ENCODE data around the gene LRRC9.
"Not testable (repeated sequence)": the region's sequence is repeated elsewhere in the genome, so short reads cannot be mapped to it uniquely, and the experiment has no call there.

The LRRC9 gene

DNA sequence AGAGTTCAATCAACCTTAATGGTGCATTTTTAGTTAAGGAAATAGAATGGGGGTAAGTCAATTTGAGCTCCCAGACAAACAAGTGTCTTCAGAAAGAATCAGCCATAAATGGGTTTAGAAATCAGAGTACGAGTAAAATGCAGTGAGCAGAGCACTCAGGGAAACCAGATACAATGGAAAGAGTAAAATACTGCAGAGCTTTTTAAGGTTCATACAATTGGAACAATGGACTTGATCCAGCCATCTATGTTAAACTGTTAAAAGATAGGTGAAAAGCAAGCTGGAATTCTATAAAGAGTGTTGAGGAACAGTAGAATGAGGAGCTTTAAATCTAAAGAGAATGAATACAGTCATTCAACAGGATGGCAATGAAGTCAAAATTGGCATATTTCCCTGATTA, 147.9 kb downstream of the LRRC9 start:
- DNase-seq = no peak

DNA sequence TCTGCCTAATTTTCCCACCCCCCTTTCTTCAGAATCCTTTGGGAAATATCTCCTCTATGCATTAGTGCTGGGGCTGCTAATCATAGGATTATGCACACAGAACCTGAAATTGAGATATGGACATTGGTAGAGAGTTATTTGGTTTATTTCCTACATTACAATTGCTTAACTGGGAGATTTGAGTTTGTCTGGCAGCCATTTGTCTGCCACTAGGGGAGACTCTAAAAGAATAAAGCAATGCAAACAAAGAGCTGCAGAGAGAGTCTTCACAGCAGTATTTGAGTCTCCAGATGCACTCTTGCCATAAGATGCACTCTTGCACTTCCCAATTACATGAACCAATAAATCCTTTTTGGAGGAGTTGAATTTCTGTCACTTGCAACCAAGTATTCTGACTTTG, 159.8 kb downstream of the LRRC9 start:
- DNase-seq = peak; percentile 1

DNA sequence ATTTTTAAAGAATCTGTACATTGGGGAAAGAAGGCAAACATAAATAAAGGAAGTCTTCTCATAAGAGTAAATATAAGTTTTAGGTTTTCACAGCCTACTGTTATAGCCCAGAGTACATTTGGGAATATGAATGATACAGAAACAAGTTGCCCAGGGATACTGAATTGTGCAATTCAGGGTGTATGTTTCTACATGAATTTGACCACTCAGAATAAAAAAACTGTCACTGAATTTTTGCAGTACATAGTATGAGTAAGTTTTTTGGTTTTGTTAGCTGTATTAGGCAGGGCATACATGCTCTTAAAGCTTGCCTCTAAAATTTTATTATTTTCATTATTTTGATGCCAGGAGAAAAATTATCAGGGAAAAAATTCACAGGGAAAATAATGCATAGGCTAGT, 165.1 kb downstream of the LRRC9 start:
- DNase-seq = no peak

DNA sequence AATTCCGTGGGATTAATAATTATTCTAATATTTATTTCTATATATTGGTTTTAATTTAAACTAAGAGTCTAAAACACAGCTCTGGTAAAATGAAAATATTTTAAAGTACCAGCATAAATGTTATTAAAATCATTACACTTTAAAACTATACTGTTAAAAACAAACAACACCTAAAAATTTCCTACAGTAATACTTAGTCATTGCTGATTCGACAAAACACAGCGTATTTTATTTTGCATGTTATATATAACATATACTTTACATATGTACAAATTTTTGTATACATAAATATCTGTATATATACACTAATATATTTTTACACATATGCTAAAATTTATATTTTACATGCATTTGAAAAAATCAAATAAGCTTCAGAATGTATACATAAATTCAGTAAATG, 165.7 kb downstream of the LRRC9 start:
- DNase-seq = no peak

DNA sequence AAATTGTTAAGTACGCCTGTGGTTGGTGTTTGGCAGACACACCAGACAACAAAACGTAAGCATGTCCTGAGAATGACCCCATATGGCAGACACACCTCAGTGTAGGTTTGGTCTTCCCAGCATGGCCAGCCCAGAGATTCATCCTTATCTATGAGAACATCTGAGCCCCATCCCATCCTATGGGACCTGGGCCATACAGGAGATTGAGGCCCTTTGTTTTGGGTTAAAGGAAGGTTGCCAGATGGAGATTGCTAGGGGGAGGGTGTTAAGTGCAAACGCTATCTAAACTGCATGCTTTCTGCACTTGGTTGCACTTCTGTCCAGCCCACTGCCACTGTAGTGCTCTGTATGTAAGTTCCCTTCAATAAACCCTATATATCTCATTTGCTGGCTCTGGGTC, 167.7 kb downstream of the LRRC9 start:
- peak; percentile 62 for DNase-seq

DNA sequence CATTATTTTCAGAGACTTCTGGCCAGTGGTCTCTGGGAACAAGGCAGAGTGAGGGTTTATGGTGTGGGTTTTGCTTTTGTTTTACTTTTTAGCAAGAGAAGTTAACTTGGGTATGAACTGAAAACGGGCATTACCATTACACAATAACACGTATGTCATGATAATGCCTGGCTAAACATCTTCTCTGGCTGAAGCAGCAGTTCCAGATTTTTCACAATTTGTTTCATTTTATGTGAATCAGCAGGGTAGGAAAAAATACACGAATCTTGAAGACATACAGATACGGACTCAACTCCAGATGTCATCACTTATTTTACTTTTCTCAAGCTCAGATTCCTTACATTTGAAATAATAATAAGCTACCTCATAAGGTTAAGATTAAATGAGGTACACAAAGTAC, 169.3 kb downstream of the LRRC9 start:
- no peak for DNase-seq

DNA sequence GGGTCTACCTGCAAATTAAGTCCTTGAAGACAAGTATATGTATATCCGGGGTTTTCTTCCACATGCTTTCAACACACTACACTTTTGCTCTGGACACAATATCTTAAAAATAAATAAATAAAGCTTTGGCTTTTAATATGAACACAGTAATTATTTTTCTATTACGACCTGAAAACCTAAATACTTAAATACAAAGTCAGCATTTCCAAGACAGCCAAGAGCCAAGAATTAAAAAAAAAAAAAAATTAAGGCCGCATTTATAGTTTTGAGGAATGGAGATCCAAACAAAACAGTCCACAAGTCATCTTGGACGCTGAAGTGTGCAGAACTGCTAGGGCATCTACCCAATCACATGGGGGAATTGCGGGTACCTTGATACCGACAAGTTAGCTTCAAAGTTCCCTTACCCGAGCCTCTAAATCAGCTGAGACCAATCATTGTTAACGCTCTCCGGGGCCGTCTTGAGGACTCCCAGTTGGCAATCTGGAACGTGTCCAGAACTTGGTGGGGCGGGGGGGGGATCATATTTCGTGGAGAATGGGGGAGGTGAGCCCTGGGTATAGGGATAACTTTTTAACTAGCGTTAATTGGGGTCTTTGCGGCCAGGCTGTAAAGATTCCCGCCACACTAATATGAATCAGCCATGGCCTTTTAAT, 171.0 kb downstream of the LRRC9 start:
- peak; percentile 87 for DNase-seq

DNA sequence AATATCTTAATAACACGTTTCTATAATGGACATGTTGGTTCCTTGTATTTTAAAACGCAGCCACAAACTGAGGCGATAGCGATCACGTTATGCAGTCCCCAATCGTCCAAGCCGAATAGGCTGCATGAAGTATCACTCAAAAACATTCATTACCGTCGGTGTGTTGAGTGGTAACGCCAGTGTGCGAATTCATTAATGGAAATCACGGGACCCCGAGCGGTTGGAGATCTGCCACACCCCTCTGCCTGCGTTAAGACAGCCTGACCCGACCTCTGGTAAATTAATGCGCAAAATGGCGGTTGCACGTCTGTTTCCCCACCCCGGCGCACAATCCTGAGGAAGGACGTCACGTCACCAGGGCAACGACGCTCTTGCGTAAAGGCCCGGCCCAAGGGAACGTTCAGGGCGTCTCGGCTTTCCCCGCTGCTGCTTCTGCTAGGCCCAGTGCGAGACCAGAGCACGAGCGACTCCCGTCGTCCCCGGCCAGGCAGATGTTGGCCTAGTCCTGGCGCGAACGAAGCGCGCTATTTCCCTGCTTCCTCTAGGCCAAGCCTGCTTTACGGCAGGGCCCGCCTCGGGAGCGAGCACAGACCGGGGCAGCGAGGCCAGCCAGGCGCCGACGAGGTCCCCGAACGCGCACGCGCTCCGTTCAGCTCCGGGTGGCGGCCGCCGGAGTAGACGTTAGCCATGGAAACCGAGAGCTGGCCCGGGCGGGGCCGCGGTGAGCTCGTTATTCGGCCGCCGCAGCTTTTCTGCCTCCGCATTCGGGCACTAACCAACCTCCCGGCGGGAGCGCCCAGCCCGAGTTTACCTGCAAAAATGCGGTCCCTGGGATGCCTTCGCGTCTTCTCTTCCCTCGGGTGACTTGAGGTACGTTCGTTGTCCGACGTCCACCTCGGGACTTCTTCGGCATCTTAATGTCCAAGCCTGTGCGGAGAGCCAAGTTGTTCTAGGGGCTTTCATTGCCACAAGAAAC, 171.9 kb downstream of the LRRC9 start, which contains the start of gene PCNX4:
PCNX4 (plus strand) TSS at position 374 of the 976 bp plus-strand sequence. CDS start 15,716 bp downstream, outside the sequence.
- DNase-seq = peak; percentile 98

DNA sequence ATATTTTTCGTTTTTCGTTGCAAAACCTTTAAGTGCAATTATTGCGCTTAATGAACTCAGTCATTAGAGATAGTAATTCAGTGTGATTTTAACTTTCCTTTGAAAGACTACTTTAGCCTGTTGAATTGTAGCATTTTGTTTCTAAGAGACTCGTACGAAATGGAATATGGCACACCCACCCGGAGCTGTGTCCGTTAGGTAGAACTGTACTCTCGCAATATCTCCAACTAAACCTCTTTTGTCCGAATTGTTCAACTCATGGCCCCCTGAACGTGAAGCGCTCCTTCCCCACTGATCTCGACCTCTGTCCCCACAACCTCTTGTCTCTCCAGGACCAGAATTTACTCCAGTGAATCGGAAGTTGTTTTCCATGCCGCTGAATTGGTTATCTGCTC, 172.6 kb downstream of the LRRC9 start:
- DNase-seq = peak; percentile 36

DNA sequence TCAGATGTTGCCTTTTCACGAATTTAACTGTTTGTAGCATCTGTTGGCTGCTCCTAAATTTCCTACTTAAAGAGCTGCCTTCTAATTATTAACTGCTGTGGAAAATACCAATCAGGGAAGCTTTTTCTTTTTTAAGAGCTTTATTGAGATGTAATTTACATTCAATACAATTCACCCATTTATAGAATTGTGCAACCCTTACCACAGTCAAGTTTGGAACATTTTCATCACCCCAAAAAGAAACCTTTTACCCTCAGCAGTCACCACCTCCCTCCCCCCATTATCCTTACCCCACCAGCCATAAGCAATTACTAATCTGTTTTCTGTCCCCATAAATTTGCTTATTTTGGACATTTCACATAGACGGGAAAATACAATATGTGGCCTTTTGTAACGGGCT, 173.1 kb downstream of the LRRC9 start:
- no peak for DNase-seq

DNA sequence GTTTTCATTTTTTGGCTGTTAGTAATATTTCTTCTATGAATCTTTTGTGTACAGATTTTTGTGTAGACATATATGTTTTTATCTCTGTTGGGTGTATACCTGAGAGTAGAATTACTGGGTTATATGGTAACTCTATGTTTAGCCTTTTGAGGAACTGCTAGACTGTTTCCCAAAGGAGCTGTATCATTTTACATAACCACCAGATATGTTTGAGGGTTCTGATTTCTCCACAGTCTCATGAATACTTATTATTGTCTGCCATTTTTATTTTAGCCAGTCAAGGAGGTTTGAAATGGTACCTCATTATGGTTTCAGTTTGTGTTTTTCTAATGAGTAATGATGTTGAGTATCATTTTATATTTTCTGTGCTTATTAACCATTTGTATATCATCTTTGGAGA, 173.7 kb downstream of the LRRC9 start:
- no peak for DNase-seq

DNA sequence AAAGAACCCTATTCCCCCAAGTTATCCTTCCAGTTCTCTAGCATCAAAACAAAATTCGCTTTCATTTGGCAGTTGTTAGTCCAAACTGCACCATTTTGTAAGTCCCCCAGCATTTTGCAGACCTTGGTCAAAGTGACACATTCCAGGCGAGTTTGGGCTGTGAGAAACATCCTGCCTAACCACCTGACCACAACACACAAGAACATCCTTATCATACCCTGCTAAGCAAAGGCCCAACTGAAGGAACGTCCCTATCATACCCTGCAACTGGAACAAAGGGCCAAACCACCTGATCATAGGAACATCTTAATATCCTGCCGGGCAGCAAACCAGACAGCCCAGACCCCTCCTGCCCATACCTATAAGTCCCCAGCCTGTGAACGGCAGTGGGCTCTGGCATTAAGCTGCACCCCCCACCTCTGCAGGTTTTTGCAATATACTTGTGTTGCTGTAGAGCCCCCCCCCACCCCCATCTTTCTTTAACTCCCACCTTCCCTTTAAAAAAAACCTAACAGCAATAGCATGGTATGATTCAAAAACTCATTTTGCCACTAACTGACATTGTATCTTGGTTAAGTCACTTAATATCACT, 174.5 kb downstream of the LRRC9 start:
- peak; percentile 31 for DNase-seq

DNA sequence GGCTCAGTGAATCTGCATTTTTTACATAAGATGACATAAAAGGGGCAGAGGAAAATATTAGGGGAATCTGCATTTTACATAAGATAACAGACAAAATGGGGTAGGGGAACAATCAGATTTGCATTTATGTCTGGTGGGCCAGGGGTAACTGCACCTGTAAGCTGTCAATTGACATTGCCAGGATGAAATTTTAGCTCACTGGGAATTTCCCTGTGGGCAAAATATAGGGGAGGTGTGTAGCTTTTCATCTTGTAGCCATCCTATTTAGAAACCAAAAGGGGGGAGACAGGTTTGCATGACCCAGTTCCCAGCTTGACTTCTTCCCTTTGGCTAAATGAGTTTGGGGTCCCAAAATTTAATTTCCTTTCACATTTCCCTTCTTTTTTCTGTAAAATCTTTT, 175.3 kb downstream of the LRRC9 start:
- no peak for DNase-seq

DNA sequence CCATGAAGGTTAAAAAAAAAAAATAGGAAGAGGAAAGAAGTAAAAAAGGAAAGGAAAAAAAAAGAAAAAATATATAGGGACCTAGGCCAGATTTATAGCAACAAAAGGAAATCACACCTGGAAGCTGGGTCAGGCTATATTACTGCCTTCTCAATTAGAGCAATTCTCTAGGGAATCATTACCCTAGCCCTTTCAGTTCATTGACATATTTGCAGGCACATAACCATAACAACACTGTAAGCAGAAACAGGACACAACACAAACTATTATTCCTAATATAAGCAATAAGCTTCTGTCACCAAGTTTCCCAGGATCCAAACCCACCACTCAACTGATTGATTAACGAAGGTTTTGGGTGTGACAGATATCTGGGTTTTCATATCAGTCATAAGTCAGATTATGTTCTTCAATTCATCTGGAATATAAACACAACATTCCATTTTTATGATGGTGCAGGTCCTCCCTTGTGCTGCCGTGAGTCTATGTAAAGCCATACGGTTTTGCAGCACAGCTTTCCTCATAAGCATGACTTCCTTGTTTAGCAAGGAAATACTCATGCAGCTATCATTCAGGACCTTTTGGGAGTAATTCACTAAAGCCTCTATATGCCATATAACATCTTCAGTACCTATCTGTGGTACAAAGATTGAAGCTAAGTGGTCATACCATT, 176.0 kb downstream of the LRRC9 start:
- no peak for DNase-seq

DNA sequence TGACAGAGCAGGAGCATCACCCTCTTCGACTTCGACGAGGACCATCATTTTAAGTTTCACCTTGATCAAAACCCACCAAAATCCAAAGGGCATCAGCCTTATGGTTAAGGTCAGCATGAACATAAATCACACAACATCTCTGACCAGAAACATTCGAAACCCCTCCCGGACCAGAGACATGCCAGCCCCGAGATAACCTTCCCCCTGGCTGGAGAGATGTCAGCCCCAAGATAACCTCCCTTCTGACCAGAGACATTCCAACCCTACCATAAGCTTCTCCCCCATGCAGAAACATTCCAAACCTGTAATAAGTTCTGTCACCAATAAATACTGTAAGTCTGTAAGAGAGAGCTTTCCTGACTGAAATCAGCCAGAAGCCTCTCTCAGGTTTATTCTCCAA, 178.0 kb downstream of the LRRC9 start:
- no peak for DNase-seq

DNA sequence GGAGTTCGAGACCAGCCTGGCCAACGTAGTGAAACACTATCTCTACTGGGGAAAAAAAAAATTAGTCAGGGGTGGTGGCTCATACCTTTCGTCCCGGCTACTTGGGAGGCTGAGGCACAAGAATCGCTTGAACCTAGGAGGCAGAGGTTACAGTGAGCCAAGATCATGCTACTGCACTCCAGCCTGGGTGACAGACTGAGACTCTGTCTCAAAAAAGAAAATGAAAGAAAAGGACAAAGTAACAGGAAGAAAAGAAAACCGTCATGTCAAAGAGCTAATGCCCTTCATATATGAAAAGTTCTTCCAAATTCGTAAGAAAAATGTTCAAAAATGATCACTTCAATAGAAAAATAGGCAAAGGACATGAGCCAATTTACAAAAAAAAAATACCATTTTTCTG, 179.9 kb downstream of the LRRC9 start:
- not testable (repeated sequence) for DNase-seq

DNA sequence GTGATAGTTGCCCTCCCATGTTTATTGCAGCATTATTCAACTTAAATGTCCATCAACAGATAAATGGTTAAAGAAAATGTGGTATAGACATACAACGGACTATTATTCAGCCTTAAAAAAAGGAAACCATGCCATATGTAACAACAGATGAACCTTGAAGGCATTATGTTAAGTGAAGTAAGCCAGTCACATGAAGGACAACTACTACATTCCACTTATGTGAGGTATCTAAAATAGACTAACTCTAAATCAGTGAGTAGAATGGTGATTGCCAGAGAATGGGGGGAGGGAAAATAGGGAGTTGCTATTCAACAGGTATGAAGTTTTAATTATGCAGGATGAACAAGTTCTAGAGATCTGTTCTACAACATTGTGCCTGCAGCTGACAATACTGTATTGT, 181.8 kb downstream of the LRRC9 start:
- no peak for DNase-seq

DNA sequence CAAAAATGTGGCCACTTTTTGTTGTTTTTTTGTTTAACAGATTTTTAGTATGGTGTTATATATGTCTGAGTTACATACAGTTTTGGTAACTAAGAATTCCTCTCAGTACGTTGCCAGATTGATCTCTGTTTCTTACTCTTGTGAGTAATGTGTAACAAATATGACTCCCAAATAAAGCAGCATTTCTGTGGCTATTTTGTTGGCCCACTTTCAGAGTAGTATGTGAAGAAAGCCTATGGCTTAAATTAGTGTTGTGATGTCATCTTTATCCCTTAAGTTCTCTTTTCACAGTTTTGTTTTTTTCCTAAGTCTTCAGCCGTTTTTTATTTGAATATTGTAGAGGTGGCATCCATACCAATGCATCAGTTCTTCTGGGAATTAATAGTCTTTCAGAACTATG, 182.4 kb downstream of the LRRC9 start:
- no peak for DNase-seq

DNA sequence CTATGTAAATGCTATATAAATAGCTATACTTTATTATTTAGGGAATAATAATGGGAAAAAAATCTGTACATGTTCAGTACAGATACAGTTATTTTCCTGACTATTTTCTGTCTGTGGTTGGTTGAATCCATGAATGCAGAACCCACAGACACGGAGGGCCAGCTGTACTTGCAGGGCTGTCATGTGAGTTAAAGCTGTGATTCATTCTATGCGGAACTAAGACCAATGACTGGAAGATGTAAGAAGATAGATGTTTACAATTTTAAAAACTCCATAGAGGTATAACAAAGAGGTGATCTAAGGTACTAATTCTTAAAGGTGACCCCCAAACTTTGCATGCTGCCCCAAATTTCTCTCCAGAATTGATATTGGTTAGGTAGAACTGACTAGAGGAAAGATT, 186.4 kb downstream of the LRRC9 start:
- no peak for DNase-seq

DNA sequence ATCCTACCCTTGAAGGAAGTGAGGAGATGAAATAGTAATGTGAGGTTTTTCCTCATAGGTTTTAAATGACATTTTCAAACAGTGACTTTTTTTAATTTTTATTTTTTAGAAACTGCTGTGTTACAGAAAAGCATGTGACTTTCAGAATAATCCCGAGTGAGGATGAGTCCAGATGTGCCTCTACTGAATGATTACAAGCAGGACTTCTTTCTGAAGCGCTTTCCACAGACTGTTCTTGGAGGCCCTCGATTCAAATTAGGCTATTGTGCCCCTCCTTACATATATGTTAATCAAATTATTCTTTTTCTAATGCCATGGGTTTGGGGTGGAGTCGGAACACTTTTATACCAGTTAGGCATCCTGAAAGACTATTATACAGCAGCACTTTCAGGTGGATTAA, 187.5 kb downstream of the LRRC9 start:
- DNase-seq = no peak

DNA sequence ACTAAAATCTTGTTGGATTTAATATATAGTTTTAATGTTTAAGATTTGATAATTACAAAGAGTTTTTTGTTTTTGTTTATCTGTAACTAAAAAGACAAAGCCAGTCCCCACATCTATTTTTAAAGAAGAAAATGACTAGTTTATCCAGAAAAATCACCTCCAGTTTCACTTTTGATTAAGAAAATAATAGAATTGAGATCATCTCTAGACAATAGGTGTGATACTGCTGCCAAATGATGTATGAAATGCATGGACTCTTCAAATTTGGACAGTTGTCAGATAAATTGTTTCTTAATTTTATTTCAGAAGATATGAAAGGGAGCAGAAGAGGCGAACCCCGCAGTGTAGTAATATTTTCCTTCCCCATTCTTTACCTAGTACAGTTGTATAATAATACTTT, 191.8 kb downstream of the LRRC9 start:
- no peak for DNase-seq

All from NCI-H82 (cell line).